Esophagus (tissue), 2 donors: ENCODE measurements around the gene WIPF2. TPM values are rescaled to one million over a fixed set of nuclear protein-coding genes. Genes with fewer than 3 reads are reported as not detected.
A peak's percentile ranks its signal among the peaks of the same experiment; 100 is the strongest.

Experiments used
- H3K27ac ChIP-seq, 2 donors: one replicate each; pipeline ENCODE4 v1.5.1; 2013; ENCODE audit warnings: low read depth in 2 of 2, mild to moderate bottlenecking in 2 of 2, inconsistent platforms in 1 of 2, low read length in 1 of 2, moderate library complexity in 1 of 2
- H3K27me3 ChIP-seq, 2 donors: one replicate each; pipeline ENCODE4 v1.6.1; 2013; ENCODE audit warnings: low read length in 2 of 2, control low read depth in 1 of 2, mild to moderate bottlenecking in 1 of 2; ENCODE audit not compliant: insufficient read depth in 2 of 2, control insufficient read depth in 1 of 2
- H3K36me3 ChIP-seq, 2 donors: one replicate each; pipeline ENCODE4 v1.6.1; 2013; ENCODE audit warnings: low read length in 1 of 2; ENCODE audit not compliant: control insufficient read depth in 2 of 2, insufficient read depth in 2 of 2
- H3K4me1 ChIP-seq, 2 donors: one replicate each; pipeline ENCODE4 v1.6.1; 2013; ENCODE audit warnings: low read length in 1 of 2; ENCODE audit not compliant: control insufficient read depth in 2 of 2, insufficient read depth in 2 of 2
- H3K4me3 ChIP-seq, 2 donors: one replicate each; pipeline ENCODE4 v1.5.1; 2013; ENCODE audit warnings: low read length in 2 of 2, mild to moderate bottlenecking in 2 of 2, low read depth in 1 of 2, moderate library complexity in 1 of 2
- H3K9me3 ChIP-seq, 2 donors: one replicate each; pipeline ENCODE4 v1.6.1; 2013; ENCODE audit warnings: mild to moderate bottlenecking in 2 of 2, low read depth in 1 of 2, low read length in 1 of 2, moderate library complexity in 1 of 2; ENCODE audit not compliant: control insufficient read depth in 2 of 2, insufficient read depth in 1 of 2
- WGBS, 2 donors: extraction: QIAGEN DNeasy Blood & Tissue Kit; methylation state at CpG; one replicate each; pipeline ENCODE4 v1.1.7; 2013; 5-methylcytosine and 5-hydroxymethylcytosine counted together
- polyA plus RNA-seq, 2 donors: library from polyadenylated mRNA; stranded (reverse); fragments of 200-250 nt; gene quantifications; one replicate each; pipeline ENCODE4 v1.2.3, GENCODE V29; 2013
- donor health status: healthy with polysubstance abuse.
- donor health status: Bipolar disorder and iron deficiency.

Gene WIPF2
- polyA plus RNA-seq, 2 donors = 9.1 to 15.3 TPM

- Histone ChIP-seq H3K27me3 (no peaks in the 10 kb centered on the region), H3K9me3 (no peaks in the 10 kb centered on the region), H3K36me3 (peaks cover 0 to 2% of the 10 kb centered on the region in 2 donors), H3K4me3 (no peak overlapping the region), H3K27ac (peak overlapping the region; percentile 43 to 62), H3K4me1 (peaks cover 22 to 53% of the 10 kb centered on the region in 2 donors)
- 11 to 17% methylated on average over 3 of the region's 3 CpGs for WGBS, 2 donors
These were observed 108.8 kb downstream of the WIPF2 start for GRCh38 chr17:40327735-40328385.

GRCh38 chr17:40328386-40328766 lies 109.3 kb downstream of the WIPF2 start:
- Histone ChIP-seq H3K36me3 (peaks cover 0 to 2% of the 10 kb centered on the region in 2 donors), H3K9me3 (no peaks in the 10 kb centered on the region), H3K27ac (peak overlapping the region; percentile 41 to 62), H3K4me3 (no peak overlapping the region), H3K27me3 (no peaks in the 10 kb centered on the region), H3K4me1 (peaks cover 19 to 48% of the 10 kb centered on the region in 2 donors)
- WGBS, 2 donors = 89% methylated on average over 2 of the region's 2 CpGs

- Histone ChIP-seq H3K36me3 (no peaks in the 10 kb centered on the region), H3K27me3 (no peaks in the 10 kb centered on the region), H3K9me3 (no peaks in the 10 kb centered on the region), H3K4me1 (peaks cover 18 to 49% of the 10 kb centered on the region in 2 donors), H3K4me3 (no peak overlapping the region), H3K27ac (peak overlapping the region; percentile 33 to 79)
- WGBS, 2 donors = 29 to 30% methylated on average over 11 of the region's 11 CpGs
These were observed 111.0 kb downstream of the WIPF2 start for GRCh38 chr17:40329839-40330794.

- Histone ChIP-seq H3K4me1 (peaks cover 18 to 52% of the 10 kb centered on the region in 2 donors), H3K9me3 (no peaks in the 10 kb centered on the region), H3K27me3 (no peaks in the 10 kb centered on the region), H3K27ac (peak overlapping the region; percentile 73 to 79), H3K4me3 (no peak overlapping the region), H3K36me3 (no peaks in the 10 kb centered on the region)
- WGBS, 2 donors = 85 to 87% methylated on average over 10 of the region's 10 CpGs
These were observed 111.9 kb downstream of the WIPF2 start for GRCh38 chr17:40330850-40331470.

- no peaks in the 10 kb centered on the region for H3K9me3 ChIP-seq
- WGBS, 2 donors = 18 to 30% methylated on average over 22 of the region's 22 CpGs
- peaks cover 19 to 44% of the 10 kb centered on the region in 2 donors for H3K4me1 ChIP-seq
- peak overlapping the region; percentile 73 to 79 for H3K27ac ChIP-seq
- H3K4me3 ChIP-seq = no peak overlapping the region
- H3K27me3 ChIP-seq = no peaks in the 10 kb centered on the region
- H3K36me3 ChIP-seq = no peaks in the 10 kb centered on the region
These were observed 112.9 kb downstream of the WIPF2 start for GRCh38 chr17:40331743-40332641.

Other genes with a start within 250 kb of the WIPF2 start
- 10 to 100 TPM; 48.9 to 79.6 TPM for gene PSMD3, start 238.5 kb upstream of the WIPF2 start, polyA plus RNA-seq
- gene CSF3, start 203.9 kb upstream of the WIPF2 start, polyA plus RNA-seq = under 1 TPM; 0.26 to 0.29 TPM
- gene MED24, start 164.9 kb upstream of the WIPF2 start, polyA plus RNA-seq = 10 to 100 TPM; 37.7 to 43.7 TPM
- 10 to 100 TPM; 10.5 to 11.0 TPM for gene THRA, start 156.3 kb upstream of the WIPF2 start, polyA plus RNA-seq
- 10 to 100 TPM; 23.6 to 24.6 TPM for gene NR1D1, start 118.7 kb upstream of the WIPF2 start, polyA plus RNA-seq
- gene MSL1, start 97.3 kb upstream of the WIPF2 start, polyA plus RNA-seq = 10 to 100 TPM; 42.1 to 59.5 TPM
- 10 to 100 TPM; 24.3 to 24.6 TPM for gene CASC3, start 78.8 kb upstream of the WIPF2 start, polyA plus RNA-seq
- gene RAPGEFL1, start 41.8 kb upstream of the WIPF2 start, polyA plus RNA-seq = 100 to 1,000 TPM; 109 to 282 TPM
- gene CDC6, start 68.6 kb downstream of the WIPF2 start, polyA plus RNA-seq = 1 to 10 TPM; 5.1 to 7.5 TPM
- gene RARA, start 89.9 kb downstream of the WIPF2 start, polyA plus RNA-seq = 1 to 10 TPM; 5.2 to 6.6 TPM
- gene GJD3, start 145.4 kb downstream of the WIPF2 start, polyA plus RNA-seq = 1 to 10 TPM in 1 of 2 donors, under 1 TPM in 1; 0.68 to 1.0 TPM
- 10 to 100 TPM; 18.0 to 56.0 TPM for gene TOP2A, start 198.6 kb downstream of the WIPF2 start, polyA plus RNA-seq
- gene IGFBP4, start 224.1 kb downstream of the WIPF2 start, polyA plus RNA-seq = 10 to 100 TPM; 34.1 to 80.6 TPM